ENCODE results near the gene TMCO6.
"Not testable (repeated sequence)": the region's sequence is repeated elsewhere in the genome, so short reads cannot be mapped to it uniquely, and the experiment has no call there.

- not testable (repeated sequence) for TF ChIP-seq CTCF (conservative IDR thresholded peaks at IDR 0.05 in 1 of 2, IDR thresholded peaks at IDR 0.05 in 1 of 2; ENCODE audit: extremely low read depth in 1 of 2, insufficient read depth in 1 of 2, low read depth in 1 of 2, low read length in 2 of 2); EZH2 (IDR thresholded peaks at IDR 0.05; ENCODE audit: borderline replicate concordance, low read length)
Measured at GRCh38 chr5:140623061-140623460, 16.2 kb upstream of the TMCO6 start.

Measured in mammary epithelial cell (primary cell).